ENCODE measurements around the gene FOXP1.

FOXP1 gene

GRCh38 chr3:71133865-71134264 lies 449.7 kb downstream of the FOXP1 start:
- DNase-seq: no peak

GRCh38 chr3:71132995-71133730 lies 450.4 kb downstream of the FOXP1 start:
- no peak for DNase-seq

GRCh38 chr3:71131375-71132314 lies 451.9 kb downstream of the FOXP1 start:
- DNase-seq: no peak

- DNase-seq: peak; percentile 67
These were observed 452.8 kb downstream of the FOXP1 start for GRCh38 chr3:71130471-71131374.

GRCh38 chr3:71129611-71130431 lies 453.7 kb downstream of the FOXP1 start:
- no peak for DNase-seq

- peak; percentile 29 for DNase-seq
These were observed 454.6 kb downstream of the FOXP1 start for GRCh38 chr3:71128961-71129360.

GRCh38 chr3:71127844-71128243 lies 455.7 kb downstream of the FOXP1 start:
- DNase-seq: no peak

GRCh38 chr3:71127052-71127831 lies 456.3 kb downstream of the FOXP1 start:
- peak; percentile 44 for DNase-seq

- DNase-seq: no peak
These were observed 457.8 kb downstream of the FOXP1 start for GRCh38 chr3:71125738-71126137.

- no peak for DNase-seq
These were observed 459.5 kb downstream of the FOXP1 start for GRCh38 chr3:71124048-71124447.

GRCh38 chr3:71122641-71123040 lies 460.9 kb downstream of the FOXP1 start:
- DNase-seq: no peak

- no peak for DNase-seq
These were observed 461.9 kb downstream of the FOXP1 start for GRCh38 chr3:71121429-71122167.

- DNase-seq: no peak
These were observed 463.5 kb downstream of the FOXP1 start for GRCh38 chr3:71120012-71120411.

GRCh38 chr3:71119171-71119570 lies 464.4 kb downstream of the FOXP1 start:
- no peak for DNase-seq

GRCh38 chr3:71118436-71118835 lies 465.1 kb downstream of the FOXP1 start:
- no peak for DNase-seq

- no peak for DNase-seq
These were observed 465.8 kb downstream of the FOXP1 start for GRCh38 chr3:71117572-71118247.

GRCh38 chr3:71114610-71115009 lies 468.9 kb downstream of the FOXP1 start:
- no peak for DNase-seq

- DNase-seq: no peak
These were observed 471.0 kb downstream of the FOXP1 start for GRCh38 chr3:71112576-71112975.

- DNase-seq: no peak
These were observed 471.6 kb downstream of the FOXP1 start for GRCh38 chr3:71111784-71112440.

Data from activated CD8-positive, alpha-beta memory T cell treated with anti-CD3 and anti-CD28 coated beads, Interleukin-2, amount 50 U/mL, for 4 hours (primary cell).